GM13976 (cell line): ENCODE measurements around the gene ZNF525.
"Not testable (repeated sequence)": the region's sequence is repeated elsewhere in the genome, so short reads cannot be mapped to it uniquely, and the experiment has no call there.

Experiments
- DNase-seq: peaks from one replicate; pipeline ENCODE4 v3.0.0; 2012; ENCODE audit warnings: low spot score
- CTCF ChIP-seq: IDR thresholded peaks from 2 replicates; pipeline ENCODE4 v1.5.1; 2012; ENCODE audit warnings: borderline replicate concordance, mild to moderate bottlenecking; ENCODE audit not compliant: insufficient read depth; ENCODE audit errors: extremely low read depth, missing control alignments, control extremely low read depth
- in situ Hi-C: fragments of 300-500 bp; cut with MboI; formaldehyde crosslinking; loops from one replicate; pipeline ENCODE4 v1.12.0; 2022; ENCODE audit warnings: low sequenced_read_pairs, mixed read lengths, inconsistent platforms; ENCODE audit not compliant: unreplicated experiment

Gene ZNF525

GRCh38 chr19:53357821-53358581 is 7.5 kb upstream of the ZNF525 start:
- TF ChIP-seq CTCF, result no peak
- DNase-seq, result no peak
- in situ Hi-C loops, result no loop called here

DNA sequence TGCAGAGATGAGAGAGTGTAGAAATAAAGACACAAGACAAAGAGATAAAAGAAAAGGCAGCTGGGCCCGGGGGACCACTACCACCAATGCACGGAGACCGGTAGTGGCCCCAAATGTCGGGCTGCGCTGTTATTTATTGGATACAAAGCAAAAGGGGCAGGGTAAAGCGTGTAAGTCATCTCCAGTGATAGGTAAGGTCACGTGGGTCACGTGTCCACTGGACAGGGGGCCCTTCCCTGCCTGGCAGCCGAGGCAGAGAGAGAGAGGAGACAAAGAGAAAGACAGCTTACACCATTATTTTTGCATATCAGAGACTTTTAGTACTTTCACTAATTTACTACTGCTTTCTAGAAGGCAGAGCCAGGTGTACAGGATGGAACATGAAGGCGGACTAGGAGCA is 5.4 kb upstream of the ZNF525 start:
- in situ Hi-C loops, DNase-seq: not testable (repeated sequence)

GRCh38 chr19:53365899-53366493 is 491 bp downstream of the ZNF525 start:
- no peak for DNase-seq
- no peak for TF ChIP-seq CTCF
- in situ Hi-C loops, result no loop called here

GRCh38 chr19:53372196-53372595 is 6.7 kb downstream of the ZNF525 start:
- DNase-seq, result no peak
- no peak for TF ChIP-seq CTCF
- in situ Hi-C loops, result no loop called here

DNA sequence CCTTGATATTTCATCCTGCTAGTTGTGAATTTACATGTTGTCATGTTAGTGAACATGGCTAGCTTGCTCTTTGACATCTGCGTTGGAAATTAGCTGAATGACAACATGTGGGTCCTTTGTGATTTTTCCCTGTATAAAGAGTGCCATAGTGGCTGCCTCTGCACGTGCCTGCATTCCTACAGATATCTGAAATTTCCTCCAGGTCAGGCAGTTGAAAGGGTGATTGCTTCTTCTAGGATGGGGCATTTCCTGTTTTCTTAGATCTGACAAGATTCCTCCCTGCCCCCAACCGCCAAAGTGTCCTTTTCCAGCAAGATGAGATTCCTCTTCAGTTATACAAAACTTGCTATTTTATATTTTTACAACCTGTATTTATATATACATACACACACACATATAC is 8.8 kb downstream of the ZNF525 start:
- TF ChIP-seq CTCF, result no peak
- in situ Hi-C loops, result no loop called here
- DNase-seq, result no peak

GRCh38 chr19:53374743-53375142 is 9.2 kb downstream of the ZNF525 start:
- DNase-seq, result no peak
- no peak for TF ChIP-seq CTCF
- in situ Hi-C loops, result no loop called here

DNA sequence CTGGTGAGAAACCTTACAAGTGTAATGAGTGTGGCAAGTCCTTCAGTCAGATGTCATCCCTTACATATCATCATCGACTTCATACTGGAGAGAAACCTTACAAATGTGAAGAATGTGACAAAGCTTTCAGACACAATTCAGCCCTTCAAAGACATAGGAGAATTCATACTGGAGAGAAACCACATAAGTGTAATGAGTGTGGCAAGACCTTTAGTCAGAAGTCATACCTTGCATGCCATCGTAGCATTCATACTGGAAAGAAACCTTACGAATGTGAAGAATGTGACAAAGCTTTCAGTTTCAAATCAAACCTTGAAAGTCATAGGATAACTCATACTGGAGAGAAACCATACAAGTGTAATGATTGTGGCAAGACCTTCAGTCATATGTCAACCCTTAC is 15.9 kb downstream of the ZNF525 start:
- no peak for TF ChIP-seq CTCF
- in situ Hi-C loops, result no loop called here
- DNase-seq, result no peak
